ENCODE results near the gene XYLB.

The XYLB gene

DNA sequence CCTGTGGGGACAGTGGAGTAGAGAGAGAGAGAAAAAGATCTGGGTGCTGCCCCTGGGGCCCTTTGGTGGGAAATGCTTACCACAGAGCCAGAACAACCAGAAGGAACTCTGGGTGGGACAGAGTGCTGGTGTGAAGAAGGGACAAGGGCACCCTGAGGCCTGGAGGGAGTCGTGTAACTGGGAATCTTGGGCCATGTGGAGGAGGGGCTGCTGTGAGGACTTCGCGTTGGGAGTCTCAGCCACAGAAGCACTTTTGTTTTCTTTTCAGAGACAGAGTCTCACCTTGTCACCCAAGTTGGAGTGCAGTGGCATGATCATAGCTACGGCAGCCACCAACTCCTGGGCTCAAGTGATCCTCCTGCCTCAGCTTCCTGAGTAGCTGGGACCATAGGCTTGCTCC lies 24.3 kb downstream of the XYLB start:
- no peak for ATAC-seq (ENCODE audit: insufficient read depth, low read depth)

DNA sequence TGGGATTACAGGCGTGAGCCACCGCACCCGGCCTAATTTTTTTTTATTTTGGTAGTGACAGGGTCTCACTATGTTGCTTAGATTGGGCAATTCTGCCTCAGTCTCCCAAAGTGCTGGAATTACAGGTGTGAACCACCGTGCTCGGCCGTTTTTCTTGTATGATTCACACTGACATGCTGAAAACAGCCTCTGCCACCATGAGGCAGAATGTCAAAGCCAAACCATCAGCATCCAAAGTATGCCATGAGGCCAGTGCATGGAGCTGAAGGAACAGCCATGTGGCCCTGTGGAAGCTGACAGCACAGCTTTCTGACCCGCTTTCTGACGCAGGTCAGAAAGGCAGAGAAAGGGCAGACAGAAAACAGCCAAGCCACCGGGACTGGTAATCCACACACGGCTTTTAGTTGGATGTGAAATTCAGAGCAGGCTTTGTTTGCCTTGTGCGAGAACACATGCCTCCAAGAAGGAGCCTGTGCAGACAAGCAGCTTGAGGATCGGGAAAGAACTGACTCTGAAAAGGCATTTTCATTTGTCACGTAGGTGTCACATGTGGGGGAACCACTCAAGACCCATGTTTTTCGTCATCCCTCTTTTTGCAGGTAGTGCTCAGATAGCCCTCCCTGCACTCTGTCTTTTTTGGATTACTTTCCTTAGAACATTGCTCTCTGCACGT lies 25.1 kb downstream of the XYLB start:
- Histone ChIP-seq H3K79me2 (ENCODE audit: insufficient read depth, low read length) (no peaks in the 10 kb centered on the region), H3K27me3 (ENCODE audit: insufficient read depth, low read length, poor library complexity) (no peaks in the 10 kb centered on the region), H3K4me2 (ENCODE audit: insufficient read depth, low read length) (no peak overlapping the region), H3K4me1 (ENCODE audit: insufficient read depth, low read length) (no peaks in the 10 kb centered on the region), H2AFZ (ENCODE audit: low read depth, low read length) (no peak overlapping the region), H3K9me3 (ENCODE audit: insufficient read depth, low read length, severe bottlenecking) (no peaks in the 10 kb centered on the region), H3K9ac (ENCODE audit: low read depth, low read length) (no peak overlapping the region), H3K27ac (ENCODE audit: low read length) (no peak overlapping the region), H3K36me3 (ENCODE audit: insufficient read depth, low read length) (peaks cover 81% of the 10 kb centered on the region), H3K4me3 (ENCODE audit: low read depth in 1 of 2, low read length in 2 of 2) (no peak overlapping the region), H4K20me1 (ENCODE audit: insufficient read depth, low read length) (no peaks in the 10 kb centered on the region)
- DNase-seq (no peak), ATAC-seq (ENCODE audit: insufficient read depth, low read depth) (no peak)
- TF ChIP-seq EZH2 (IDR thresholded peaks at IDR 0.05; ENCODE audit: borderline replicate concordance, low read depth, low read length, severe bottlenecking): no peak
- TF ChIP-seq, protein P1, sequence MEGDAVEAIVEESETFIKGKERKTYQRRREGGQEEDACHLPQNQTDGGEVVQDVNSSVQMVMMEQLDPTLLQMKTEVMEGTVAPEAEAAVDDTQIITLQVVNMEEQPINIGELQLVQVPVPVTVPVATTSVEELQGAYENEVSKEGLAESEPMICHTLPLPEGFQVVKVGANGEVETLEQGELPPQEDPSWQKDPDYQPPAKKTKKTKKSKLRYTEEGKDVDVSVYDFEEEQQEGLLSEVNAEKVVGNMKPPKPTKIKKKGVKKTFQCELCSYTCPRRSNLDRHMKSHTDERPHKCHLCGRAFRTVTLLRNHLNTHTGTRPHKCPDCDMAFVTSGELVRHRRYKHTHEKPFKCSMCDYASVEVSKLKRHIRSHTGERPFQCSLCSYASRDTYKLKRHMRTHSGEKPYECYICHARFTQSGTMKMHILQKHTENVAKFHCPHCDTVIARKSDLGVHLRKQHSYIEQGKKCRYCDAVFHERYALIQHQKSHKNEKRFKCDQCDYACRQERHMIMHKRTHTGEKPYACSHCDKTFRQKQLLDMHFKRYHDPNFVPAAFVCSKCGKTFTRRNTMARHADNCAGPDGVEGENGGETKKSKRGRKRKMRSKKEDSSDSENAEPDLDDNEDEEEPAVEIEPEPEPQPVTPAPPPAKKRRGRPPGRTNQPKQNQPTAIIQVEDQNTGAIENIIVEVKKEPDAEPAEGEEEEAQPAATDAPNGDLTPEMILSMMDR (IDR thresholded peaks at IDR 0.05; ENCODE audit: borderline replicate concordance, extremely low read depth, low read length, poor library complexity, severe bottlenecking): no peak

More for the DNA sequence above, 24.3 kb downstream of the XYLB start:
- no peak overlapping the region for H3K4me3 ChIP-seq (ENCODE audit: low read depth in 1 of 2, low read length in 2 of 2)
- TF ChIP-seq, protein P1 (IDR thresholded peaks at IDR 0.05; ENCODE audit: borderline replicate concordance, extremely low read depth, low read length, poor library complexity, severe bottlenecking): no peak
- TF ChIP-seq EZH2 (IDR thresholded peaks at IDR 0.05; ENCODE audit: borderline replicate concordance, low read depth, low read length, severe bottlenecking): no peak
- no peaks in the 10 kb centered on the region for H3K79me2 ChIP-seq (ENCODE audit: insufficient read depth, low read length)
- H3K4me2 ChIP-seq (ENCODE audit: insufficient read depth, low read length): no peak overlapping the region
- no peak for DNase-seq
- H3K36me3 ChIP-seq (ENCODE audit: insufficient read depth, low read length): peaks cover 76% of the 10 kb centered on the region
- no peaks in the 10 kb centered on the region for H3K4me1 ChIP-seq (ENCODE audit: insufficient read depth, low read length)
- H3K9ac ChIP-seq (ENCODE audit: low read depth, low read length): no peak overlapping the region
- no peaks in the 10 kb centered on the region for H3K9me3 ChIP-seq (ENCODE audit: insufficient read depth, low read length, severe bottlenecking)
- H3K27ac ChIP-seq (ENCODE audit: low read length): no peak overlapping the region
- no peaks in the 10 kb centered on the region for H3K27me3 ChIP-seq (ENCODE audit: insufficient read depth, low read length, poor library complexity)
- no peaks in the 10 kb centered on the region for H4K20me1 ChIP-seq (ENCODE audit: insufficient read depth, low read length)
- H2AFZ ChIP-seq (ENCODE audit: low read depth, low read length): no peak overlapping the region

DNA sequence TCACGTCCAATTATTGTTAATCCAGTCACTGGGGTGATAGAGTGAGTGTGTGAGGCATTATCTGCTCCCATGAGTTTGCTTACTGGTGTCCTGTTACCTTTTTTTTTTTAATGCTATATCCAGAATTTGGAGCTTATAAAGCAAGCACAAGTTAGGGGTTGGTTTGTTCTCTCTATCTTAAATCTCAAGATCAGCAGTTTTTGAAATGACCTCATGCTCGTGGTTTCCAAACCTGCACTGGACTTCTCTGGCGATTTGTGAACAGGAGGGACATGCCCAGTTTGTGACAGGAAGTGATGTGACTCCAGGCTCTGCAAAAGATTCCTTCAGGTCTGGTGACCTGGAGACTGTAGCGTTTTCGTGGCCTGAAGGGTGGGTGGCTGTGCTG lies 25.6 kb downstream of the XYLB start:
- no peak for ATAC-seq (ENCODE audit: insufficient read depth, low read depth)
- TF ChIP-seq EZH2 (IDR thresholded peaks at IDR 0.05; ENCODE audit: borderline replicate concordance, low read depth, low read length, severe bottlenecking): no peak
- TF ChIP-seq, protein P1 (IDR thresholded peaks at IDR 0.05; ENCODE audit: borderline replicate concordance, extremely low read depth, low read length, poor library complexity, severe bottlenecking): no peak

More for the DNA sequence above, 25.6 kb downstream of the XYLB start:
- DNase-seq: no peak
- Histone ChIP-seq H3K4me2 (ENCODE audit: insufficient read depth, low read length) (no peak overlapping the region), H3K4me3 (ENCODE audit: low read depth in 1 of 2, low read length in 2 of 2) (no peak overlapping the region), H3K79me2 (ENCODE audit: insufficient read depth, low read length) (no peaks in the 10 kb centered on the region), H3K9ac (ENCODE audit: low read depth, low read length) (no peak overlapping the region), H3K36me3 (ENCODE audit: insufficient read depth, low read length) (peaks cover 83% of the 10 kb centered on the region), H2AFZ (ENCODE audit: low read depth, low read length) (no peak overlapping the region), H3K9me3 (ENCODE audit: insufficient read depth, low read length, severe bottlenecking) (no peaks in the 10 kb centered on the region), H3K27me3 (ENCODE audit: insufficient read depth, low read length, poor library complexity) (no peaks in the 10 kb centered on the region), H3K27ac (ENCODE audit: low read length) (no peak overlapping the region), H3K4me1 (ENCODE audit: insufficient read depth, low read length) (no peaks in the 10 kb centered on the region), H4K20me1 (ENCODE audit: insufficient read depth, low read length) (no peaks in the 10 kb centered on the region)

Data from DND-41 (cell line).